A549 (cell line): ENCODE measurements around the gene ZNF282. TPM values are rescaled to one million over a fixed set of nuclear protein-coding genes. Genes with fewer than 3 reads are reported as not detected.

Experiments
- ATAC-seq, 2 experiments: fragments of 200-7000 bp in 1 of 2; fragments of >200 bp in 1 of 2; cut with Nextera tagmentation in 1 of 2; cut with Tn5 transposase in 1 of 2; 3 replicates each; pipeline versions ENCODE4 v1.8.0 to v1.9.1; 2018 to 2020; ENCODE audit warnings: mild to moderate bottlenecking in 1 of 2, moderate library complexity in 1 of 2
- CTCF ChIA-PET: fragments of 300-600 bp; sonication (Branson Sonifier 250); formaldehyde crosslinking; extraction: SDS; loops from one replicate; lab custom pipeline; 2021; ENCODE audit warnings: antibody characterized with exemption, inconsistent platforms; lab: Yijun Ruan, JAX
- POLR2A ChIA-PET: fragments of 350-600 bp; formaldehyde crosslinking; extraction: SDS; loops from one replicate; lab custom pipeline; 2021; ENCODE audit warnings: antibody characterized with exemption, inconsistent platforms; lab: Yijun Ruan, JAX
- DNase-seq, 2 experiments: peaks; one replicate each; pipeline versions ENCODE4 v3.0.0 to v3.0.0-alpha.2; 2011 to 2016; ENCODE audit warnings: low read depth in 1 of 2, low spot score in 1 of 2
- FAIRE-seq: peaks from 2 replicates; lab custom pipeline; 2011; peaks lifted over from hg19 to GRCh38; lab: Jason Lieb, UNC
- H3K27ac ChIP-seq, 2 experiments: fragments of >200 bp; sonication (Bioruptor Twin); formaldehyde crosslinking; 3 replicates each; pipeline ENCODE4 v1.5.1; 2016 to 2017
- H3K4me1 ChIP-seq: fragments of >200 bp; sonication (Bioruptor Twin); formaldehyde crosslinking; 3 replicates; pipeline ENCODE4 v1.6.1; 2016
- H3K4me2 ChIP-seq: fragments of >200 bp; sonication (Bioruptor Twin); formaldehyde crosslinking; 3 replicates; pipeline ENCODE4 v1.6.1; 2016
- H3K4me3 ChIP-seq: fragments of >200 bp; sonication (Bioruptor Twin); formaldehyde crosslinking; 3 replicates; pipeline ENCODE4 v1.5.1; 2016
- H3K9me3 ChIP-seq: fragments of >200 bp; sonication (Bioruptor Twin); formaldehyde crosslinking; 3 replicates; pipeline ENCODE4 v1.6.1; 2016
- CBX8 ChIP-seq: fragments of 200-600 bp; sonication (generic); IDR thresholded peaks from 2 replicates; pipeline ENCODE4 v1.6.1; 2016
- CEBPB ChIP-seq, 2 experiments: fragments of >200 bp in 1 of 2; sonication (Bioruptor Twin) in 1 of 2; formaldehyde crosslinking in 1 of 2; IDR thresholded peaks; 2 replicates each; pipeline ENCODE4 v1.6.1; 2012 to 2016
- CHD4 ChIP-seq: fragments of 200-600 bp; sonication (generic); IDR thresholded peaks from 2 replicates; pipeline ENCODE4 v1.6.1; 2016; ENCODE audit warnings: antibody characterized with exemption, mild to moderate bottlenecking, borderline replicate concordance
- EHF ChIP-seq: fragments of 250-450 bp; sonication (Bioruptor Pico); IDR thresholded peaks from 2 replicates; pipeline ENCODE4 v1.5.0; 2020; ENCODE audit warnings: mild to moderate bottlenecking
- ESRRA ChIP-seq: fragments of 150-350 bp; IDR thresholded peaks from 2 replicates; pipeline ENCODE4 v1.6.1; 2014; ENCODE audit warnings: mild to moderate bottlenecking, low read length, borderline replicate concordance
- FOSB ChIP-seq: fragments of 250-450 bp; sonication (Bioruptor Pico); IDR thresholded peaks from 2 replicates; pipeline ENCODE4 v1.5.0; 2020; ENCODE audit warnings: mild to moderate bottlenecking, moderate library complexity
- FOSL2 ChIP-seq, 2 experiments: fragments of 450-650 bp in 1 of 2; fragments of >200 bp in 1 of 2; sonication (Bioruptor Twin) in 1 of 2; formaldehyde crosslinking; IDR thresholded peaks; 2 replicates each; pipeline versions ENCODE4 v1.5.0 to v1.6.1; 2016 to 2020; ENCODE audit warnings: mild to moderate bottlenecking in 1 of 2, moderate library complexity in 1 of 2
- FOXS1 ChIP-seq: fragments of 250-450 bp; sonication (Bioruptor Pico); IDR thresholded peaks from 2 replicates; pipeline ENCODE4 v1.5.0; 2020; ENCODE audit warnings: mild to moderate bottlenecking, moderate library complexity
- GATA3 ChIP-seq: IDR thresholded peaks from 2 replicates; pipeline ENCODE4 v1.6.1; 2012; ENCODE audit warnings: borderline replicate concordance
- HDAC2 ChIP-seq: fragments of 200-600 bp; sonication (generic); IDR thresholded peaks from 2 replicates; pipeline ENCODE4 v1.6.1; 2016
- HOXA7 ChIP-seq: fragments of 250-450 bp; sonication (Bioruptor Pico); IDR thresholded peaks from 2 replicates; pipeline ENCODE4 v1.5.0; 2020; ENCODE audit warnings: mild to moderate bottlenecking, moderate library complexity
- HOXB5 ChIP-seq: fragments of 250-450 bp; sonication (Bioruptor Pico); IDR thresholded peaks from 2 replicates; pipeline ENCODE4 v1.5.0; 2020; ENCODE audit warnings: mild to moderate bottlenecking, moderate library complexity
- KDM1A ChIP-seq: fragments of 200-600 bp; sonication (generic); IDR thresholded peaks from 2 replicates; pipeline ENCODE4 v1.6.1; 2016; ENCODE audit warnings: low read depth, mild to moderate bottlenecking
- KDM5A ChIP-seq: fragments of 200-600 bp; sonication (generic); IDR thresholded peaks from 2 replicates; pipeline ENCODE4 v1.6.1; 2016; ENCODE audit warnings: antibody characterized with exemption, mild to moderate bottlenecking
- MAZ ChIP-seq: fragments of 150-350 bp; IDR thresholded peaks from 2 replicates; pipeline ENCODE4 v1.6.1; 2014; ENCODE audit warnings: antibody characterized with exemption, low read depth, low read length, borderline replicate concordance
- MYC ChIP-seq: IDR thresholded peaks from 2 replicates; pipeline ENCODE4 v1.6.1; 2012; ENCODE audit warnings: mild to moderate bottlenecking, inconsistent platforms, low read length, improper control_type of control experiment, borderline replicate concordance
- NFE2L2 ChIP-seq: fragments of 150-350 bp; conservative IDR thresholded peaks from 2 replicates; pipeline ENCODE4 v1.6.1; 2014; ENCODE audit warnings: low read length
- PHF8 ChIP-seq: fragments of 200-600 bp; sonication (generic); IDR thresholded peaks from 2 replicates; pipeline ENCODE4 v1.6.1; 2016; ENCODE audit warnings: low read depth, mild to moderate bottlenecking, antibody characterized with exemption, moderate library complexity, borderline replicate concordance
- POLR2A ChIP-seq: IDR thresholded peaks from 2 replicates; pipeline ENCODE4 v1.6.1; 2012; ENCODE audit warnings: mild to moderate bottlenecking, low read length
- POLR2AphosphoS2 ChIP-seq: conservative IDR thresholded peaks from 2 replicates; pipeline ENCODE4 v1.6.1; 2012; ENCODE audit warnings: low read length, improper control_type of control experiment, inconsistent platforms
- RAD21 ChIP-seq, 2 experiments: fragments of >200 bp in 1 of 2; sonication (Bioruptor Twin) in 1 of 2; formaldehyde crosslinking in 1 of 2; IDR thresholded peaks in 1 of 2; conservative IDR thresholded peaks in 1 of 2; 2 replicates in 1 of 2; 3 replicates in 1 of 2; pipeline ENCODE4 v1.6.1; 2012 to 2018; ENCODE audit warnings: inconsistent platforms in 1 of 2
- RCOR1 ChIP-seq: fragments of 150-350 bp; IDR thresholded peaks from 2 replicates; pipeline ENCODE4 v1.6.1; 2014; ENCODE audit warnings: antibody characterized with exemption, low read length, low read depth
- SREBF2 ChIP-seq: fragments of 450-650 bp; IDR thresholded peaks from 2 replicates; pipeline ENCODE4 v1.6.1; 2014; ENCODE audit warnings: mild to moderate bottlenecking, moderate library complexity
- TP53 ChIP-seq: fragments of 250-450 bp; sonication (Bioruptor Pico); IDR thresholded peaks from 2 replicates; pipeline ENCODE4 v1.5.0; 2021; ENCODE audit warnings: mild to moderate bottlenecking, moderate library complexity
- ZC3H11A ChIP-seq: fragments of 450-650 bp; IDR thresholded peaks from 2 replicates; pipeline ENCODE4 v1.6.1; 2014; ENCODE audit warnings: antibody characterized with exemption, mild to moderate bottlenecking
- ZSCAN20 ChIP-seq: fragments of 250-450 bp; sonication (Bioruptor Pico); IDR thresholded peaks from 2 replicates; pipeline ENCODE4 v1.8.0; 2022; ENCODE audit warnings: mild to moderate bottlenecking, moderate library complexity
- WGBS: methylation state at CpG from one replicate; pipeline ENCODE4 v1.1.6; 2017; ENCODE audit errors: missing lambda C conversion rate; 5-methylcytosine and 5-hydroxymethylcytosine counted together
- polyA plus RNA-seq, 4 experiments: library from polyadenylated mRNA; depleted of rRNA in 3 of 4; stranded (reverse); fragments of >200 nt; fragmentation: RNase III in 1 of 4; extraction: RNeasy Plus Mini Kit Qiagen cat#74134 plus additional on column Dnase treatment in 1 of 4; gene quantifications; 2 replicates in 3 of 4; 3 replicates in 1 of 4; pipeline ENCODE4 v1.2.3, GENCODE V29; 2011 to 2017
- TF ChIP-seq, protein P1 (sequence below): IDR thresholded peaks from 2 replicates; pipeline ENCODE4 v1.6.1; 2012
- TF ChIP-seq, protein P2 (sequence below): fragments of >200 bp; sonication (Bioruptor Twin); formaldehyde crosslinking; IDR thresholded peaks from 3 replicates; pipeline ENCODE4 v1.6.1; 2016
- TF ChIP-seq, protein P3 (sequence below): fragments of 200-600 bp; sonication (generic); IDR thresholded peaks from 2 replicates; pipeline ENCODE4 v1.6.1; 2016; ENCODE audit warnings: antibody characterized with exemption, mild to moderate bottlenecking, moderate library complexity

Gene ZNF282
- polyA plus RNA-seq, 2 of the 4 experiments (the other 2 are of a cell fraction): 11.9 to 18.4 TPM

DNA sequence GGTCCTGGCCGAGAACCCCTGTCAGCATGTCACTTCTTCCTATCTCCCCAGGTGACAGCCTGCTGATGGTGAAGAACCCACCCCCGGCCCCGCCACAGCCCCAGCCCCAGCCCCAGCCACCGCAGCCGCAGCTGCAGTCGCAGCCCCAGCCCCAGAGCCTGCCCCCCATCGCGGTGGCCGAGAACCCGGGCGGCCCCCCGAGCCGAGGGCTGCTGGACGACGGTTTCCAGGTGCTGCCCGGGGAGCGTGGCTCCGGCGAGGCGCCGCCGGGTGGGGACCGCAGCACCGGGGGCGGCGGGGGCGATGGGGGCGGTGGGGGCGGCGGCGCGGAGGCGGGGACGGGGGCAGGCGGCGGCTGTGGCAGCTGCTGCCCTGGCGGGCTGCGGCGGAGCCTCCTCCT, 28.4 kb downstream of the ZNF282 start:
- Histone ChIP-seq H3K4me1 (peaks cover 5% of the 10 kb centered on the region; the same call in 1 of the 3 replicates), H3K27ac (no peak overlapping the region), H3K9me3 (no peaks in the 10 kb centered on the region), H3K4me3 (no peak overlapping the region), H3K4me2 (no peak overlapping the region)
- no peak for TF ChIP-seq ZC3H11A
- TF ChIP-seq RAD21 (conservative IDR thresholded peaks at IDR 0.05 in 1 of 2, IDR thresholded peaks at IDR 0.05 in 1 of 2): no peak
- TF ChIP-seq POLR2A: no peak
- no peak for TF ChIP-seq KDM1A
- no peak for DNase-seq
- 96% methylated on average over 4 of the region's 39 CpGs for WGBS
- no peak for ATAC-seq
- POLR2A ChIA-PET: no interaction called here
- FAIRE-seq: no peak
- CTCF ChIA-PET: interaction anchor here (1.8 kb wide), 1 partner anchor 14 kb away, joined by 5 read pairs; no protein-coding TSS in a partner anchor

DNA sequence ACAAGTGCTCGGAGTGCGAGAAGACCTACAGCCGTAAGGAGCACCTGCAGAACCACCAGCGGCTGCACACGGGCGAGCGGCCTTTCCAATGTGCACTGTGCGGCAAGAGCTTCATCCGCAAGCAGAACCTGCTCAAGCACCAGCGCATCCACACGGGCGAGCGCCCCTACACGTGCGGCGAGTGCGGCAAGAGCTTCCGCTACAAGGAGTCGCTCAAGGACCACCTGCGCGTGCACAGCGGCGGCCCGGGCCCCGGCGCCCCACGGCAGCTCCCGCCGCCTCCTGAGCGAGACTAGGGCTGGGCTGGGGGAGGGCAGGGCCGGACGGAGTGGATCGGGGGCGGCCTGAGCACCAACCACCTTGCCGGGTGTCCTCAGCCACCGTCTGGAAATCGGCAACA, 29.0 kb downstream of the ZNF282 start:
- WGBS: 100% methylated on average over 26 of the region's 37 CpGs
- POLR2A ChIA-PET: no interaction called here
- no peak for TF ChIP-seq GATA3
- no peak for TF ChIP-seq POLR2AphosphoS2
- TF ChIP-seq NFE2L2: no peak
- no peak for TF ChIP-seq EHF
- no peak for TF ChIP-seq CEBPB (IDR thresholded peaks at IDR 0.05)
- TF ChIP-seq TP53: no peak
- Histone ChIP-seq H3K27ac (no peak overlapping the region), H3K9me3 (no peaks in the 10 kb centered on the region), H3K4me2 (no peak overlapping the region), H3K4me3 (no peak overlapping the region), H3K4me1 (peaks cover 5% of the 10 kb centered on the region; the same call in 1 of the 3 replicates)
- CTCF ChIA-PET: interaction anchor here (1.8 kb wide), 1 partner anchor 14 kb away, joined by 5 read pairs; no protein-coding TSS in a partner anchor
- FAIRE-seq: no peak
- no peak for ATAC-seq
- no peak for DNase-seq

DNA sequence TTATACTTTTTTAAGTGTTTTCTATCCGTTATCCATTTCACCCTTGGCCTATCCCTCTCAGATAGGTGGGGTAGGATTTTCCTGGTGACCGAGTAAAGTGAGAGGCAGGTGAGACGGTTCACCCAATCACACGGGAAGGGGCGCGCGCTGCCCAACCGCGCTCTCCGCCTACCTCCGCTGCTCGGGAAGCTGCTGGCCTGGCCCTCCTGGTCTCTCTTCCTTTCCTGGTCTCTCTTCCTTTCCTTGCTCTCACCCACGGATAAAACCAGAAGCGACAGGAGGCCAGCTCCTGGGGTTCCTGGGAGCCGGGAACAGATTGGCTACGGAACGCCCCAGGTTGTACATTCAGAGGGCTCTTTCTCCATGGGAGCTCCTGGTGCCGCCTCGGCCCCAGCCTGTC, 29.8 kb downstream of the ZNF282 start:
- no peak; a peak in 1 of 6 replicates for ATAC-seq

DNA sequence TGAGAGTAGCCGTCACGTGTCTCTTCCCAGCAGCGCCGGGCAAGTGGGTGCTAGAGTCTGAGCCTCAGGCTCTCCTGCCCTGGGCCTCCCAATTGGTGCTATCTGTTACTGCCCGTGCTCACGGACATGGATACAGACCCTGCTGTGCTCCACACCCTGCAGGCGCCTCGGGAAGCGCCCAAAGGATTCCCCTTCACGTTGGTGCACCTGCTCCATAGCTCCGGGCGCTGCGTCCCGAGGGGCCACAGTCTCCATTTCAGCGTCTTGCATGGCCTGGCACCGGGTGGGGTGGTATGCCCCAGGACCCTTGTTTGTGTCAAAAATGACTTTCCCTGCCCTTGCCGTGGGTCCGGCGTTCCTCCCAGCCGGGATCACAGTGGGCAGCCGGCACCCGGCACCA, 30.3 kb downstream of the ZNF282 start:
- no peak for FAIRE-seq
- POLR2A ChIA-PET: no interaction called here
- no peaks in the 10 kb centered on the region for H3K9me3 ChIP-seq
- CTCF ChIA-PET: interaction anchor here (1.8 kb wide), 1 partner anchor 16 kb away, joined by 5 read pairs; no protein-coding TSS in a partner anchor
- TF ChIP-seq, protein P1, sequence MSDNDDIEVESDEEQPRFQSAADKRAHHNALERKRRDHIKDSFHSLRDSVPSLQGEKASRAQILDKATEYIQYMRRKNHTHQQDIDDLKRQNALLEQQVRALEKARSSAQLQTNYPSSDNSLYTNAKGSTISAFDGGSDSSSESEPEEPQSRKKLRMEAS: no peak
- TF ChIP-seq HDAC2 (no peak), ESRRA (no peak), ZSCAN20 (CRISPR knock-in tag) (no peak), EHF (no peak), KDM5A (no peak), KDM1A (no peak), SREBF2 (no peak), NFE2L2 (no peak), CEBPB (IDR thresholded peaks at IDR 0.05) (no peak), FOSL2 (IDR thresholded peaks at IDR 0.05) (no peak), FOSL2 (CRISPR knock-in tag; IDR thresholded peaks at IDR 0.05) (no peak), FOXS1 (CRISPR knock-in tag) (no peak), CHD4 (no peak), RCOR1 (no peak), MYC (no peak)
- TF ChIP-seq, protein P2, sequence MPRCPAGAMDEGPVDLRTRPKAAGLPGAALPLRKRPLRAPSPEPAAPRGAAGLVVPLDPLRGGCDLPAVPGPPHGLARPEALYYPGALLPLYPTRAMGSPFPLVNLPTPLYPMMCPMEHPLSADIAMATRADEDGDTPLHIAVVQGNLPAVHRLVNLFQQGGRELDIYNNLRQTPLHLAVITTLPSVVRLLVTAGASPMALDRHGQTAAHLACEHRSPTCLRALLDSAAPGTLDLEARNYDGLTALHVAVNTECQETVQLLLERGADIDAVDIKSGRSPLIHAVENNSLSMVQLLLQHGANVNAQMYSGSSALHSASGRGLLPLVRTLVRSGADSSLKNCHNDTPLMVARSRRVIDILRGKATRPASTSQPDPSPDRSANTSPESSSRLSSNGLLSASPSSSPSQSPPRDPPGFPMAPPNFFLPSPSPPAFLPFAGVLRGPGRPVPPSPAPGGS: no peak
- TF ChIP-seq, protein P3, sequence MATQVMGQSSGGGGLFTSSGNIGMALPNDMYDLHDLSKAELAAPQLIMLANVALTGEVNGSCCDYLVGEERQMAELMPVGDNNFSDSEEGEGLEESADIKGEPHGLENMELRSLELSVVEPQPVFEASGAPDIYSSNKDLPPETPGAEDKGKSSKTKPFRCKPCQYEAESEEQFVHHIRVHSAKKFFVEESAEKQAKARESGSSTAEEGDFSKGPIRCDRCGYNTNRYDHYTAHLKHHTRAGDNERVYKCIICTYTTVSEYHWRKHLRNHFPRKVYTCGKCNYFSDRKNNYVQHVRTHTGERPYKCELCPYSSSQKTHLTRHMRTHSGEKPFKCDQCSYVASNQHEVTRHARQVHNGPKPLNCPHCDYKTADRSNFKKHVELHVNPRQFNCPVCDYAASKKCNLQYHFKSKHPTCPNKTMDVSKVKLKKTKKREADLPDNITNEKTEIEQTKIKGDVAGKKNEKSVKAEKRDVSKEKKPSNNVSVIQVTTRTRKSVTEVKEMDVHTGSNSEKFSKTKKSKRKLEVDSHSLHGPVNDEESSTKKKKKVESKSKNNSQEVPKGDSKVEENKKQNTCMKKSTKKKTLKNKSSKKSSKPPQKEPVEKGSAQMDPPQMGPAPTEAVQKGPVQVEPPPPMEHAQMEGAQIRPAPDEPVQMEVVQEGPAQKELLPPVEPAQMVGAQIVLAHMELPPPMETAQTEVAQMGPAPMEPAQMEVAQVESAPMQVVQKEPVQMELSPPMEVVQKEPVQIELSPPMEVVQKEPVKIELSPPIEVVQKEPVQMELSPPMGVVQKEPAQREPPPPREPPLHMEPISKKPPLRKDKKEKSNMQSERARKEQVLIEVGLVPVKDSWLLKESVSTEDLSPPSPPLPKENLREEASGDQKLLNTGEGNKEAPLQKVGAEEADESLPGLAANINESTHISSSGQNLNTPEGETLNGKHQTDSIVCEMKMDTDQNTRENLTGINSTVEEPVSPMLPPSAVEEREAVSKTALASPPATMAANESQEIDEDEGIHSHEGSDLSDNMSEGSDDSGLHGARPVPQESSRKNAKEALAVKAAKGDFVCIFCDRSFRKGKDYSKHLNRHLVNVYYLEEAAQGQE: no peak
- TF ChIP-seq, all 56 proteins: peak for 0
- WGBS: 92% methylated on average over 18 of the region's 22 CpGs
- DNase-seq (no peak), ATAC-seq (no peak)
- no peak overlapping the region for H3K4me2 ChIP-seq
- H3K4me1 ChIP-seq: peaks cover under 1% of the 10 kb centered on the region; the same call in 1 of the 3 replicates
- H3K27ac ChIP-seq: no peak overlapping the region
- no peak overlapping the region for H3K4me3 ChIP-seq

More for the DNA sequence above, 29.8 kb downstream of the ZNF282 start:
- Histone ChIP-seq H3K4me2 (no peak overlapping the region), H3K9me3 (no peaks in the 10 kb centered on the region), H3K27ac (no peak overlapping the region), H3K4me3 (no peak overlapping the region), H3K4me1 (peaks cover 5% of the 10 kb centered on the region; the same call in 1 of the 3 replicates)
- ChIA-PET POLR2A (no interaction called here), CTCF (interaction anchor here (1.8 kb wide), 1 partner anchor 15 kb away, joined by 5 read pairs; no protein-coding TSS in a partner anchor)
- no peak for TF ChIP-seq CHD4
- no peak for TF ChIP-seq MAZ
- TF ChIP-seq MYC: no peak
- TF ChIP-seq PHF8: no peak
- TF ChIP-seq CBX8: no peak
- TF ChIP-seq HOXB5 (CRISPR knock-in tag): no peak
- TF ChIP-seq RAD21 (conservative IDR thresholded peaks at IDR 0.05 in 1 of 2, IDR thresholded peaks at IDR 0.05 in 1 of 2): no peak
- no peak for TF ChIP-seq FOSB (CRISPR knock-in tag)
- no peak for TF ChIP-seq HOXA7
- no peak for FAIRE-seq
- WGBS: 93% methylated on average over 19 of the region's 19 CpGs
- DNase-seq: no peak
